Neural progenitor cell (in vitro differentiated cells): ENCODE results near the gene SLC22A16.

Source experiments
- CTCF ChIP-seq: fragments of 200-600 bp; sonication (generic); IDR thresholded peaks from 2 replicates; pipeline ENCODE4 v1.5.1; 2017; ENCODE audit warnings: antibody characterized with exemption, mild to moderate bottlenecking
- EZH2 ChIP-seq: fragments of 200-600 bp; sonication (generic); IDR thresholded peaks from 2 replicates; pipeline ENCODE4 v1.6.1; 2017; ENCODE audit warnings: antibody characterized with exemption, mild to moderate bottlenecking, moderate library complexity
- EZH2phosphoT487 ChIP-seq: fragments of 200-600 bp; sonication (generic); IDR thresholded peaks from 2 replicates; pipeline ENCODE4 v1.6.1; 2017; ENCODE audit warnings: antibody characterized with exemption

GRCh38 chr6:110482774-110483400 lies 6.5 kb upstream of the SLC22A16 start:
- no peak for TF ChIP-seq EZH2
- no peak for TF ChIP-seq CTCF
- TF ChIP-seq EZH2phosphoT487, result no peak
